Right lobe of liver (tissue), 4 donors: ENCODE results near the gene UBE3C.
"Not testable (repeated sequence)": the region's sequence is repeated elsewhere in the genome, so short reads cannot be mapped to it uniquely, and the experiment has no call there.

Experiments used
- POLR2A ChIP-seq: fragments of 450-650 bp; IDR thresholded peaks from one replicate; pipeline ENCODE4 v1.6.1; 2017; ENCODE audit warnings: antibody characterized with exemption, mild to moderate bottlenecking
- TF ChIP-seq, protein P1 (sequence below), 4 donors: fragments of 200-600 bp in 3 of 4; fragments of 450-650 bp in 1 of 4; IDR thresholded peaks; one replicate each; pipeline versions ENCODE4 v1.5.1 to v1.8.0; 2016 to 2022; ENCODE audit warnings: antibody characterized with exemption in 4 of 4, mild to moderate bottlenecking in 2 of 4
- donor health status: DM: no; HTN: no; CAD: no.
- donor health status: DM: no; HTN: no; CAD: no.
- donor health status: DM: no; HTN: yes; CAD: no.

DNA sequence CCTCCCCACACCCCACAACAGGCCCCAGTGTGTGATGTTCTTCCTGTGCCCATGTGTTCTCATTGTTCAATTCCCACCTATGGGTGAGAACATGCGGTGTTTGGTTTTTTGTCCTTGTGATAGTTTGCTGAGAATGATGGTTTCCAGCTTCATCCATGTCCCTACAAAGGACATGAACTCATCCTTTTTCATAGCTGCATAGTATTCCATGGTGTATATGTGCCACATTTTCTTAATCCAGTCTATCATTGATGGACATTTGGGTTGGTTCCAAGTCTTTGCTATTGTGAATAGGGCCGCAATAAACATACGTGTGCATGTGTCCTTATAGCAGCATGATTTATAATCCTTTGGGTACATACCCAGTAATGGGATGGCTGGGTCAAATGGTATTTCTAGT lies 38.7 kb upstream of the UBE3C start:
- TF ChIP-seq, protein P1, sequence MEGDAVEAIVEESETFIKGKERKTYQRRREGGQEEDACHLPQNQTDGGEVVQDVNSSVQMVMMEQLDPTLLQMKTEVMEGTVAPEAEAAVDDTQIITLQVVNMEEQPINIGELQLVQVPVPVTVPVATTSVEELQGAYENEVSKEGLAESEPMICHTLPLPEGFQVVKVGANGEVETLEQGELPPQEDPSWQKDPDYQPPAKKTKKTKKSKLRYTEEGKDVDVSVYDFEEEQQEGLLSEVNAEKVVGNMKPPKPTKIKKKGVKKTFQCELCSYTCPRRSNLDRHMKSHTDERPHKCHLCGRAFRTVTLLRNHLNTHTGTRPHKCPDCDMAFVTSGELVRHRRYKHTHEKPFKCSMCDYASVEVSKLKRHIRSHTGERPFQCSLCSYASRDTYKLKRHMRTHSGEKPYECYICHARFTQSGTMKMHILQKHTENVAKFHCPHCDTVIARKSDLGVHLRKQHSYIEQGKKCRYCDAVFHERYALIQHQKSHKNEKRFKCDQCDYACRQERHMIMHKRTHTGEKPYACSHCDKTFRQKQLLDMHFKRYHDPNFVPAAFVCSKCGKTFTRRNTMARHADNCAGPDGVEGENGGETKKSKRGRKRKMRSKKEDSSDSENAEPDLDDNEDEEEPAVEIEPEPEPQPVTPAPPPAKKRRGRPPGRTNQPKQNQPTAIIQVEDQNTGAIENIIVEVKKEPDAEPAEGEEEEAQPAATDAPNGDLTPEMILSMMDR (IDR thresholded peaks at IDR 0.05) = not testable (repeated sequence)
- not testable (repeated sequence) for TF ChIP-seq POLR2A
